SW 1271 (cell line): ENCODE measurements around the gene ASPHD2.

ENCODE experiments used
- DNase-seq, 2 experiments: peaks; one replicate each; lab custom pipeline; 2025; lab: John Stamatoyannopoulos, UW

The ASPHD2 gene

GRCh38 chr22:26476705-26477340 lies 47.8 kb downstream of the ASPHD2 start:
- no peak for DNase-seq

- no peak for DNase-seq
Measured at GRCh38 chr22:26477341-26477731, 48.3 kb downstream of the ASPHD2 start.

DNA sequence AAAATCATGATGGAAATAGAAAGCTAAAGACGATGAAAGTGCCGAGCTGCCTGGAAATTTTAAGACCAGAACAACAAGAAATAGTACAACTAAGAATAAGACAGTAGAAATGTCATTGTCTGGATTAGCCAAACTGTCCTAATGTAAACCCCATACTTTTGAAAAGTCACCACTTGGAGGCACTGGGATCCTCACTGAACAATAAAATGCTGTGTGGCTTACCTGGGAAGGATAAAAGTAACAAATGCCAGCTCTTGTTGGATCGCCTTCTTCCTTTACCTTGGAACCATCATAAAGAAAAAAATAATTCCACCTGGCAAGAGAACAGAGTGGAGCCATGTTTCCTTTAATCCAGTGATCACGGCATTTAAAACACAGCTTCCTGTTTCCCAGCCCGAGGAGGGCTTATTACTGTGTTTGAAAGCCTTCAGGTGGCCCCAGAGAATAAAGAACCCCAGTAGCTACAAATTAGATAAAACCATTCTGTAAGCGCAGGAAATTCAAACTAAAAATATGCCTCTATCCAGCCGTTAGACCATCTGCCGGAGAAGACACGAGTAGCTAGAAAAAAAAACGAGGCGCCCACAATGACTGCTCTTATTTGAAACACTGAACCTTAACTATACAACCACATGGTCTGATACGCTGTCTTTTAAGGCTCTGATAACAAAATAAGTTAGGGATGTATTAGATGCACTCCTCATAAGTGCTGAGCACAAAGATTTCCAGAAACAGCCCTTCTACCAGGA lies 50.2 kb downstream of the ASPHD2 start:
- no peak for DNase-seq

DNA sequence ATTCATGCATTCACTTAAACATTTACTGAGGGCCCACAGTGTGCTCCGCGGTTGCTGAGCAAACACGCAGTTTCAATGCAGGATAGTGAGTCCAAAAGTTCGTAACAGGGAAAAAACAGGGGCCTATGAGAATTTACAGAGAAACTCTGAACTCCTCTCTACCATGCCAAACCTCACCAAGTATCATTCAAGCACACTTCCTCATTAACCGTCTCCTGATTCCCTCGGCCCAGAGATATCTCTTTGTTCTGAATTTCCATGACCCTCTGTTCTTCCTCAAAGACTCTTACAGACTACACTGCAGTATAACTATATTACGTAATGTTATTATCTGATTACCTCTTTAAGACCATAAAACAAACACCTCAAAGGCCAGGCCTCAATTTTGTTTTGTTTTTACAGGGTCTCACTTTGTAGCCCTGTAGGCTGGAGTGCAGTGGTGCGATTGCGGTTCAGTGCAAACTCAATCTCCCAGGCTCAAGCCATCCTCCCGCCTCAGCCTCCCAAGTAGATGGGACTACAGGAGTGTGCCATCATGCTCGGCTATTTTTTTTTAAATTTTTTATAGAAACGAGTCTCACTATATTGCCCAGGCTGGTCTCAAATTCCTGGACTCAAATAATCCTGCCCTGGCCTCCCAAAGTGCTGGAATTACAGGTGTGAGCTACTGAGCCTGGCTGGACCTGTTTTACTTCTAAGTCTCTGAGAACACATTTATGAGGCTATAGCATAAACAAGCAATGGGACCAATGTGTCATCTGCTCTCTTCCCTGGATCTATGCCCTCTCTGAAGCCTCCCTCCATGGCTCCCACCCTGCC lies 50.9 kb downstream of the ASPHD2 start:
- no peak for DNase-seq

GRCh38 chr22:26480611-26480932 lies 51.5 kb downstream of the ASPHD2 start:
- DNase-seq, result no peak

- DNase-seq, result no peak
Measured at GRCh38 chr22:26481112-26481693, 52.1 kb downstream of the ASPHD2 start.

DNA sequence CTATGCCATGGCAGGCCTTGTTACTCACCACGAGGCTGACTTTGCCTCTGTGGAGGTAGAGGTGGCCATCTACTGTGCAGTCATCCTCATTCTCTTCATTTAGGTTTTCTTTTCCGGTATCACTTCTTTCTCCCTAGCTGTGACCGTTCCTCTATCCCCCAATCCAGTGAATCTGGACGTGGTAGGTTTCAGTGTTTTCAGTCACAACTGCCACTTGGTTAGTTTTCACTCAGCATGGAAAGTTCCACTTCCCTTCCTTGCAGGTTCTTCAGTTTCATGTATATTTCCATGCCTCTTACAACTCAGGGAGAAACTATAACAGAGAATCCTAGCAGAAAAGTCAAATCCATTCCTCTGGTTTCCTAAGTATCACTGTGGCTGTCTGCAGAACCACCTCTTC lies 52.6 kb downstream of the ASPHD2 start:
- DNase-seq, result no peak

DNA sequence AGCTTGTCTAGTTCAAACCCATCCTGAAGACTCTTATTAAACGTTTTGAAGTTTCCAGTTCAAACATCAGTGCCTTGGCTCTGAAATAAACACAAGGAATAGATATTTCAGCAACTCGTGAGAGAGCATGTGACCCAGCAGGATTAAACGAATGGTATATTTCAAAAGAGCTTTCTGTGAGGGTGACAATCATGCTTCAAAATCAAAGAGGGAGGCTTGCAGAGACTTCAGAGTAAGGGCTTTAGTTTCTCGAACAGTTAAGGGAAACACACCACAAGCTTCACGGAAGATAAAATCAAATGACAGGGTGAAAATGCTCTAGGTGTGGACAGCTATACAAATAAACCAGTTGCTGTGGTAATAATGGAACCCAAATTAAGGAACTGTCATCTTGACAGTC lies 53.1 kb downstream of the ASPHD2 start:
- DNase-seq, result no peak

GRCh38 chr22:26483043-26483438 lies 54.0 kb downstream of the ASPHD2 start:
- no peak for DNase-seq

DNA sequence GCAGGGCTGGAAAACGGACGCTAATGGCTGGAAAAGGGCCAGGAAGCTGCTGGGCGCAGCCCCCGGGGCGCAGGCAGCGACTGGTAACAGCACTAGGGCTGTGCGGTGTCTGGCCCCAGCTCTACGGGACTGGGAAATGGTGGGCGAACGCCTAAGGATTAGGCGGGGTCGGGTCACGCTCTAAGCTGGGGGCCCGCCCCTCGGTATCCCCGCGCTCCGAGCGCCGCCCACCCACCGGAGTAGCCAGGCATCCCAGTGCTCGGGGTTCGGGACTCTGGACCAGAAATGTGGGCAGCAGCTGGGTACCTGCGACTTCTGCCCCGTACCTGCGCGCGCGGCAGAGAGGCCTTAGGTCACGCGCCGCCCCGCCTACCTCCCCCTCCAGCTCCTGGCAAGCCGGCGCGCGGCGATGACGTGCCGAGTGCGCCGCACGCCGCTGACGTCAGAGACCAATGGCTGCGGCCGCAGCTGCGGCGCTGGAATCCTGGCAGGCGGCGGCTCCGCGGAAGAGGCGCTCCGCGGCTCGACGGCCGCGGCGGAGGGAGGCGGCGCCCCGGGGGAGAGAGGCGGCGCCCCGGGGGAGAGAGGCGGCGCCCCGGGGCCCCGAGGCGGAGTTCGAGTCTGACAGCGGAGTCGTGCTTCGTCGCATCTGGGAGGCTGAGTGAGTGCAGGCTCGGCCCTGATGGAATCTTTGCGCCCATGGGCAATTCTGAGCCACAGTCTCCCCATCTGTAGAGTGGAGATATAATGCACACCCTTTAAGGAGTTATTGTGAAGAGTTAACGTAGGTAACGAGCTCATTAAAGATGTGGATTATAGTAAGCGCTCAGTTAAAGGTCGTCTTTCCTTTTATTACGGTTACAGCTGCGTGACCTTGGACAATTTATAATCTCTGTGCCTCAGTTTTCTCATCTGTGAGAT lies 54.6 kb downstream of the ASPHD2 start, which contains the start of the genes HPS4 and SRRD:
HPS4 (minus strand) TSS at position 345 of the 921 bp plus-strand sequence. CDS start 2,021 bp downstream, outside the sequence.
SRRD (plus strand) TSS at position 439 of the 921 bp plus-strand sequence; CDS start at position 453, 14 bp downstream.
- DNase-seq, result peak; percentile 57 to 71

GRCh38 chr22:26484360-26484706 lies 55.3 kb downstream of the ASPHD2 start:
- DNase-seq, result no peak

DNA sequence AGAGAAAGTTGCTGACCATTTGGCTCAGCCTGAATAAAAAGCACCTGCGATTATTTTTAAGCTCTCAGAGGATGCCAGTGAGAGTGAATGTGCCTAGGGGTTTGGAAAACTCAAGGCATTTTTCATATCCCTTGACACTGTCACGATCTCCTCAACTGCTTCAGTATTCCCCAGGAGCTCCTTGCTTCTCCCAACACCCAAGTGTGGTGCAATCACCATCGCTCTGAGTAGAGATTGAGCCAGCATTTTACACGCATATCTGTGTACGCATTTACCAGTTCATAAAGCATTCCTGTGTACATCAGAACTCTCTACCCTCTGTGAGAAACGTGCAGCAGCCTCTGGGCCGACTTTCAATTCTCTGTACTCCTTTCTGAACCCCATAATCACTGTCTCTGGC lies 56.0 kb downstream of the ASPHD2 start:
- no peak for DNase-seq

- DNase-seq, result no peak
Measured at GRCh38 chr22:26485806-26486390, 56.8 kb downstream of the ASPHD2 start.

GRCh38 chr22:26486394-26486793 lies 57.3 kb downstream of the ASPHD2 start:
- no peak for DNase-seq

DNA sequence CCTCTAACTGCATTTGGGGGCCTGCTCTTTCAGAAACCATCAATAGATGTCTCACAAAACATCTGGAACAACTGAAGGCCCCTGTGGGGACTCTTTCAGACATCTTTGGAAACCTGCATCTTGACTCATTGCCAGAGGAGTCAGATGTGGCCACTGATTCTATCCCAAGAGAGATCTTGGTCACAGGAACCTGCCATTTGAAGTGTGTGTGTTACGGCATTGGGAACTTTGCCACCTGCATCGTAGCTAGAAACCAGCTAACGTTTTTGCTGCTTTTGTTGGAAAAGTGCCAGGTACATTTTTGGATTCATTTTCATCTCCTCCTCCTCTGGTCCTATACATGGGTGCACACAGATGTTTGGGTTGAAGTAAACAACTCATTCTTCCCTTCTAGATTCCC lies 58.9 kb downstream of the ASPHD2 start:
- DNase-seq, result no peak

GRCh38 chr22:26489447-26490036 lies 60.5 kb downstream of the ASPHD2 start:
- DNase-seq, result no peak

DNA sequence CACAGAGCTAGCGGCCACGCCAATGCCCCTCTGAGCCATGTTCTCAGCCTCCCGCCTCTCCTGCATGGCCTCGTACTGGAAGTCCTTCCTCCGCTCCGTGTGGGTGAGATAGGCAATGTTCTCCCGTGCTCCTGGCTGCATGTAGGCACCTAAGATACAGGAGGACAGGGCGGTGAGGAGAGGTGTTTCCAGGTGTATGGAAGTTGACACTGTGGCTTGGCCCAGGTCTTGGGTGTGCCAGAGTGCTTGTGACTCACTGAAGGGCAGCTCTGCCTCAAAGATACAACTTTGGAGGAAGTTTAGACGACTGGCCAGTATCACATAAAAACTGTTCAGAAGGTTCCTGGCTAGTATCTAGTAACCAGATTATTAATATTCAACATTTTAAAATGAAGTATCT lies 63.2 kb downstream of the ASPHD2 start:
- no peak for DNase-seq

GRCh38 chr22:26494506-26494905 lies 65.4 kb downstream of the ASPHD2 start:
- no peak for DNase-seq
